CD14-positive monocyte (primary cell): ENCODE measurements around the gene F2RL3. TPM values are rescaled to one million over a fixed set of nuclear protein-coding genes. Genes with fewer than 3 reads are reported as not detected.

Experiments
- DNase-seq, 3 donors: peaks; one replicate each; pipeline ENCODE4 v3.0.0-alpha.2; 2011 to 2022
- H2AFZ ChIP-seq: 2 replicates; pipeline ENCODE4 v1.6.0; 2012; ENCODE audit warnings: mild to moderate bottlenecking, low read depth, low read length, inconsistent platforms; ENCODE audit not compliant: insufficient read depth, poor library complexity, severe bottlenecking
- H3K27ac ChIP-seq, 2 donors: 1 replicate in 1 of 2; 2 replicates in 1 of 2; pipeline ENCODE4 v1.5.1; 2012 to 2013; ENCODE audit warnings: low read length in 2 of 2, control low read depth in 1 of 2, inconsistent platforms in 1 of 2, low read depth in 1 of 2, mild to moderate bottlenecking in 1 of 2
- H3K27me3 ChIP-seq, 2 donors: one replicate each; pipeline versions ENCODE4 v1.6.0 to v1.6.1; 2011 to 2013; ENCODE audit warnings: low read length in 2 of 2; ENCODE audit not compliant: control insufficient read depth in 2 of 2, insufficient read depth in 2 of 2
- H3K36me3 ChIP-seq, 2 donors: replicated peaks in 1 of 2; 1 replicate in 1 of 2; 2 replicates in 1 of 2; pipeline versions ENCODE4 v1.5.1 to v1.6.1; 2012 to 2013; ENCODE audit warnings: low read length in 2 of 2, control low read depth in 1 of 2, inconsistent platforms in 1 of 2, mild to moderate bottlenecking in 1 of 2; ENCODE audit not compliant: insufficient read depth in 2 of 2, control insufficient read depth in 1 of 2
- H3K4me1 ChIP-seq, 2 donors: 1 replicate in 1 of 2; 2 replicates in 1 of 2; pipeline versions ENCODE4 v1.5.1 to v1.6.1; 2012 to 2013; ENCODE audit warnings: low read length in 2 of 2, control low read depth in 1 of 2, inconsistent platforms in 1 of 2, mild to moderate bottlenecking in 1 of 2, moderate library complexity in 1 of 2; ENCODE audit not compliant: insufficient read depth in 2 of 2, control insufficient read depth in 1 of 2
- H3K4me2 ChIP-seq: replicated peaks from 2 replicates; pipeline ENCODE3; 2012; ENCODE audit warnings: low read length, moderate library complexity, mild to moderate bottlenecking; ENCODE audit not compliant: poor library complexity, severe bottlenecking; ENCODE audit errors: extremely low read depth
- H3K4me3 ChIP-seq, 3 experiments: fragments of 200-600 bp in 1 of 3; sonication (generic) in 1 of 3; replicated peaks in 1 of 3; 1 replicate in 2 of 3; 2 replicates in 1 of 3; pipeline ENCODE4 v1.5.1; 2011 to 2013; ENCODE audit warnings: low read length in 3 of 3, mild to moderate bottlenecking in 3 of 3, control low read depth in 2 of 3, low read depth in 2 of 3, inconsistent platforms in 1 of 3, moderate library complexity in 1 of 3
- H3K79me2 ChIP-seq: 2 replicates; pipeline ENCODE4 v1.6.0; 2012; ENCODE audit warnings: mild to moderate bottlenecking, control low read depth, inconsistent platforms, low read length, moderate library complexity; ENCODE audit not compliant: insufficient read depth
- H3K9ac ChIP-seq: 2 replicates; pipeline ENCODE4 v1.6.0; 2017; ENCODE audit warnings: low read length, mild to moderate bottlenecking; ENCODE audit not compliant: insufficient read depth, poor library complexity, severe bottlenecking
- H3K9me3 ChIP-seq, 2 donors: replicated peaks in 1 of 2; 1 replicate in 1 of 2; 2 replicates in 1 of 2; pipeline versions ENCODE4 v1.5.1 to v1.6.1; 2012 to 2013; ENCODE audit warnings: low read length in 2 of 2, control low read depth in 1 of 2; ENCODE audit not compliant: control insufficient read depth in 1 of 2, insufficient read depth in 1 of 2
- H4K20me1 ChIP-seq: 2 replicates; pipeline ENCODE4 v1.6.0; 2012; ENCODE audit warnings: mild to moderate bottlenecking, low read length, control low read depth, moderate library complexity; ENCODE audit not compliant: insufficient read depth
- H3K27ac Mint-ChIP-seq, 7 donors: one replicate each; pipeline ENCODE4 v1.8.0; 2020; ENCODE audit warnings: mild to moderate bottlenecking in 7 of 7, mixed read lengths in 7 of 7, moderate library complexity in 6 of 7, inconsistent platforms in 2 of 7
- H3K27me3 Mint-ChIP-seq, 3 donors: one replicate each; pipeline ENCODE4 v1.8.0; 2021 to 2022; ENCODE audit warnings: low read depth in 3 of 3, mild to moderate bottlenecking in 3 of 3, mixed read lengths in 3 of 3, moderate library complexity in 3 of 3, inconsistent platforms in 1 of 3
- H3K36me3 Mint-ChIP-seq, 2 donors: one replicate each; pipeline ENCODE4 v1.8.0; 2020; ENCODE audit warnings: mixed read lengths in 2 of 2, inconsistent platforms in 1 of 2, mild to moderate bottlenecking in 1 of 2
- H3K4me1 Mint-ChIP-seq: one replicate; pipeline ENCODE4 v1.8.0; 2020; ENCODE audit warnings: mild to moderate bottlenecking, mixed read lengths
- H3K4me3 Mint-ChIP-seq, 2 donors: one replicate each; pipeline ENCODE4 v1.8.0; 2020; ENCODE audit warnings: mild to moderate bottlenecking in 2 of 2, mixed read lengths in 2 of 2, moderate library complexity in 1 of 2
- H3K9me3 Mint-ChIP-seq, 7 donors: one replicate each; pipeline ENCODE4 v1.8.0; 2020 to 2022; ENCODE audit warnings: mixed read lengths in 7 of 7, mild to moderate bottlenecking in 6 of 7, moderate library complexity in 6 of 7, inconsistent platforms in 2 of 7
- WGBS: methylation state at CpG from one replicate; pipeline ENCODE4 v1.1.5; 2013; ENCODE audit warnings: missing lambda C conversion rate; ENCODE audit not compliant: insufficient coverage; 5-methylcytosine and 5-hydroxymethylcytosine counted together
- intact Hi-C, 2 donors: fragments of 100-400 bp; cut with micrococcal nuclease; formaldehyde crosslinking; loops; one replicate each; pipeline versions ENCODE4 v1.15.0 to v1.15.1; 2023
- polyA plus RNA-seq, 3 donors: library from polyadenylated mRNA; depleted of rRNA in 1 of 3; unstranded in 2 of 3; stranded (reverse) in 1 of 3; fragments of 300-500 nt in 2 of 3; fragments of >200 nt in 1 of 3; fragmentation: Illumina TruSeq in 2 of 3; gene quantifications; 1 replicate in 2 of 3; 2 replicates in 1 of 3; pipeline ENCODE4 v1.2.3, GENCODE V29; 2012 to 2021
- TF ChIP-seq, protein P1 (sequence below): fragments of 200-600 bp; IDR thresholded peaks from one replicate; pipeline ENCODE4 v1.8.0; 2022; ENCODE audit warnings: antibody characterized with exemption, mild to moderate bottlenecking

Gene F2RL3
- polyA plus RNA-seq, 3 donors, result 0.05 TPM; not detected in 2

DNA sequence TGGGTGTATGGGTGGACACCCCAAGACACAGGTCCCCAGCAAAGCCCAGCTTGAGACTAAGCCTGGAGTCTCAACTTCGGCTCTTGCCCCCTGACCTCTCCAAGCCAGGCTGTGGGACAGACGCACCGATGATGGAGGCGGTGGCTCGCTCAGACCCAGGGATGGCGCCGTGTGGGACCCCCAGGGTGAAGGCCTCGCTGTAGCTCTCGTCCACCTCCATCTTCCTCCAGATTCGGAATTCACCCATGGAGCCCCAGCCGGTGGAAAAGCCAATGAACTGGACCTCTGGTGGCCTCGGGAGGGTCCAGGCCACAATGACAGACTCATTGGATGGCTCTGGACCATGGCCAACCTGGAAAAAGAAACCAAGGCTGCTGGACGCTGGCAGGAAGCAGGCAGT, 39.1 kb downstream of the F2RL3 start:
- peaks cover 0 to 4% of the 10 kb centered on the region in 2 donors for H3K36me3 Mint-ChIP-seq
- H3K27me3 Mint-ChIP-seq, result peaks cover 9 to 17% (median 10%) of the 10 kb centered on the region in 3 donors
- DNase-seq, result no peak
- Histone ChIP-seq H3K27me3 (no peaks in the 10 kb centered on the region), H3K4me3 (no peak overlapping the region), H3K79me2 (no peaks in the 10 kb centered on the region), H3K36me3 (no peaks in the 10 kb centered on the region), H3K9me3 (peaks cover 16 to 22% of the 10 kb centered on the region in 2 donors), H3K4me2 (no peak overlapping the region), H4K20me1 (no peaks in the 10 kb centered on the region), H3K9ac (no peak overlapping the region), H3K4me1 (no peaks in the 10 kb centered on the region), H3K27ac (no peak overlapping the region), H2AFZ (no peak overlapping the region)
- H3K4me1 Mint-ChIP-seq, result no peaks in the 10 kb centered on the region
- H3K4me3 Mint-ChIP-seq, result no peak overlapping the region
- WGBS, result 95% methylated on average over 12 of the region's 13 CpGs
- no peak overlapping the region for H3K27ac Mint-ChIP-seq
- intact Hi-C loops, result no loop called here
- H3K9me3 Mint-ChIP-seq, result peaks cover 19 to 51% (median 41%) of the 10 kb centered on the region in 7 donors
- TF ChIP-seq, protein P1, sequence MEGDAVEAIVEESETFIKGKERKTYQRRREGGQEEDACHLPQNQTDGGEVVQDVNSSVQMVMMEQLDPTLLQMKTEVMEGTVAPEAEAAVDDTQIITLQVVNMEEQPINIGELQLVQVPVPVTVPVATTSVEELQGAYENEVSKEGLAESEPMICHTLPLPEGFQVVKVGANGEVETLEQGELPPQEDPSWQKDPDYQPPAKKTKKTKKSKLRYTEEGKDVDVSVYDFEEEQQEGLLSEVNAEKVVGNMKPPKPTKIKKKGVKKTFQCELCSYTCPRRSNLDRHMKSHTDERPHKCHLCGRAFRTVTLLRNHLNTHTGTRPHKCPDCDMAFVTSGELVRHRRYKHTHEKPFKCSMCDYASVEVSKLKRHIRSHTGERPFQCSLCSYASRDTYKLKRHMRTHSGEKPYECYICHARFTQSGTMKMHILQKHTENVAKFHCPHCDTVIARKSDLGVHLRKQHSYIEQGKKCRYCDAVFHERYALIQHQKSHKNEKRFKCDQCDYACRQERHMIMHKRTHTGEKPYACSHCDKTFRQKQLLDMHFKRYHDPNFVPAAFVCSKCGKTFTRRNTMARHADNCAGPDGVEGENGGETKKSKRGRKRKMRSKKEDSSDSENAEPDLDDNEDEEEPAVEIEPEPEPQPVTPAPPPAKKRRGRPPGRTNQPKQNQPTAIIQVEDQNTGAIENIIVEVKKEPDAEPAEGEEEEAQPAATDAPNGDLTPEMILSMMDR, result no peak

DNA sequence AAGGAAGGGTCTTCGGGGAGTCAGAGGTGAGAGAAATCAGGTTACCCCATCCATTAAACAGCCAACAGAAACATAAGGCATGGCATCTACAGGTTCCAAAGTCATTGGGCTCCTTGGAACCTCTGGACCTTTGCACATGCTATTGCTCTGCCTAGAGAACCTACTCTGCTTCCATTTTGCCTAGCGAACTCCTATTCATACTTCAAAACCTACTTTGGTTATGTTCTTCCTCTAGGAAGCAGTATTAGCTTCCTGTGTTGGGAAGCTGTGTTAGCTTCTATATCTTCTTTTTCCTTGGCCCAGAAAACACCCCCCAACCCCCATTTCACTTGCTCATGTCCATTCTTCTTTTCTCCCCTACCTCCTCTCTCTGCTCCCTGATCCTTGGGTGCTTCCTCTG, 39.6 kb downstream of the F2RL3 start:
- WGBS, result no CpG with 5 or more reads among the region's 2 CpGs
- H3K4me3 Mint-ChIP-seq, result no peak overlapping the region
- H3K4me1 Mint-ChIP-seq, result no peaks in the 10 kb centered on the region
- H3K27me3 Mint-ChIP-seq, result peaks cover 9 to 17% (median 9%) of the 10 kb centered on the region in 3 donors
- TF ChIP-seq, protein P1, result no peak
- peak overlapping the region in 1 of 7 donors; percentile 85 for H3K27ac Mint-ChIP-seq
- no peaks in the 10 kb centered on the region for H4K20me1 ChIP-seq
- H2AFZ ChIP-seq, result no peak overlapping the region
- H3K36me3 Mint-ChIP-seq, result peaks cover 0 to 4% of the 10 kb centered on the region in 2 donors
- DNase-seq, result no peak
- no peak overlapping the region for H3K9ac ChIP-seq
- no peaks in the 10 kb centered on the region for H3K79me2 ChIP-seq
- no peak overlapping the region for H3K27ac ChIP-seq
- no peak overlapping the region for H3K4me2 ChIP-seq
- H3K9me3 Mint-ChIP-seq, result peaks cover 19 to 52% (median 42%) of the 10 kb centered on the region in 7 donors
- peaks cover 17 to 22% of the 10 kb centered on the region in 2 donors for H3K9me3 ChIP-seq
- H3K4me3 ChIP-seq, result no peak overlapping the region
- intact Hi-C loops, result no loop called here
- H3K4me1 ChIP-seq, result no peaks in the 10 kb centered on the region
- H3K27me3 ChIP-seq, result no peaks in the 10 kb centered on the region
- no peaks in the 10 kb centered on the region for H3K36me3 ChIP-seq
